ENCODE results near the gene ARHGEF17.

GRCh38 chr11:73337846-73338245 is 29.8 kb downstream of the ARHGEF17 start:
- TF ChIP-seq CTCF (IDR thresholded peaks at IDR 0.05) (no peak), POLR2A (IDR thresholded peaks at IDR 0.05) (no peak)

All from transverse colon (tissue), 3 donors.